ENCODE measurements around the gene FDPS.
"Not testable (repeated sequence)": the region's sequence is repeated elsewhere in the genome, so short reads cannot be mapped to it uniquely, and the experiment has no call there.

Gene FDPS

GRCh38 chr1:155320661-155321617 is 12.3 kb downstream of the FDPS start, which contains the start of gene RUSC1:
RUSC1 (plus strand) TSS chr1:155320894; CDS start chr1:155321774, 880 bp downstream.
- FAIRE-seq: no peak

GRCh38 chr1:155321639-155322503 is 13.2 kb downstream of the FDPS start:
- no peak for FAIRE-seq

- no peak for FAIRE-seq
Measured at GRCh38 chr1:155322571-155322952, 13.9 kb downstream of the FDPS start.

GRCh38 chr1:155322953-155323728 is 14.5 kb downstream of the FDPS start:
- peak; percentile 75 for FAIRE-seq

GRCh38 chr1:155323729-155324036 is 15.0 kb downstream of the FDPS start:
- peak; percentile 32 for FAIRE-seq

- peak; percentile 92 for FAIRE-seq
Measured at GRCh38 chr1:155324037-155324716, 15.5 kb downstream of the FDPS start.

GRCh38 chr1:155324717-155325602 is 16.3 kb downstream of the FDPS start:
- no peak for FAIRE-seq

GRCh38 chr1:155325603-155325893 is 16.9 kb downstream of the FDPS start:
- no peak for FAIRE-seq

- FAIRE-seq: no peak
Measured at GRCh38 chr1:155326020-155326526, 17.4 kb downstream of the FDPS start.

- FAIRE-seq: no peak
Measured at GRCh38 chr1:155326631-155327037, 18.0 kb downstream of the FDPS start.

GRCh38 chr1:155327981-155328380 is 19.3 kb downstream of the FDPS start:
- FAIRE-seq: no peak

- not testable (repeated sequence) for FAIRE-seq
Measured at GRCh38 chr1:155328856-155329255, 20.2 kb downstream of the FDPS start.

GRCh38 chr1:155329980-155330598 is 21.4 kb downstream of the FDPS start:
- FAIRE-seq: no peak

GRCh38 chr1:155334962-155335361 is 26.3 kb downstream of the FDPS start:
- no peak for FAIRE-seq

- peak; percentile 29 for FAIRE-seq
Measured at GRCh38 chr1:155339515-155340097, 30.9 kb downstream of the FDPS start.

- no peak for FAIRE-seq
Measured at GRCh38 chr1:155342842-155343241, 34.2 kb downstream of the FDPS start.

GRCh38 chr1:155352631-155353030 is 44.0 kb downstream of the FDPS start:
- FAIRE-seq: no peak

GRCh38 chr1:155360051-155360450 is 51.4 kb downstream of the FDPS start:
- no peak for FAIRE-seq
